Ishikawa (cell line): ENCODE measurements around the gene LSM3.

Experiments used
- CEBPB ChIP-seq: IDR thresholded peaks from 2 replicates; pipeline ENCODE4 v1.6.1; 2012
- CREB1 ChIP-seq: IDR thresholded peaks from 2 replicates; pipeline ENCODE4 v1.6.1; 2012; ENCODE audit warnings: low read depth
- EGR1 ChIP-seq: IDR thresholded peaks from 2 replicates; pipeline ENCODE4 v1.6.1; 2012
- EP300 ChIP-seq: IDR thresholded peaks from 2 replicates; pipeline ENCODE4 v1.6.1; 2012; ENCODE audit warnings: borderline replicate concordance
- FOXM1 ChIP-seq: IDR thresholded peaks from 2 replicates; pipeline ENCODE4 v1.6.1; 2012; ENCODE audit warnings: low read depth, borderline replicate concordance
- NFIC ChIP-seq: IDR thresholded peaks from 2 replicates; pipeline ENCODE4 v1.6.1; 2012
- RAD21 ChIP-seq: IDR thresholded peaks from 2 replicates; pipeline ENCODE4 v1.6.1; 2012; ENCODE audit warnings: low read depth
- TAF1 ChIP-seq: IDR thresholded peaks from 2 replicates; pipeline ENCODE4 v1.6.1; 2012; ENCODE audit warnings: low read depth, mild to moderate bottlenecking
- TCF12 ChIP-seq: IDR thresholded peaks from 2 replicates; pipeline ENCODE4 v1.6.1; 2012; ENCODE audit warnings: low read depth
- TEAD4 ChIP-seq: IDR thresholded peaks from 2 replicates; pipeline ENCODE4 v1.6.1; 2012
- YY1 ChIP-seq: IDR thresholded peaks from 2 replicates; pipeline ENCODE4 v1.6.1; 2012; ENCODE audit warnings: low read depth
- ZBTB7A ChIP-seq: IDR thresholded peaks from 2 replicates; pipeline ENCODE4 v1.6.1; 2012; ENCODE audit warnings: low read depth
- TF ChIP-seq, protein P1 (sequence below): IDR thresholded peaks from 2 replicates; pipeline ENCODE4 v1.6.1; 2012
- TF ChIP-seq, protein P2 (sequence below): IDR thresholded peaks from 2 replicates; pipeline ENCODE4 v1.6.1; 2012; ENCODE audit warnings: low read depth, mild to moderate bottlenecking
- TF ChIP-seq, protein P3 (sequence below): IDR thresholded peaks from 2 replicates; pipeline ENCODE4 v1.6.1; 2012

The LSM3 gene

DNA sequence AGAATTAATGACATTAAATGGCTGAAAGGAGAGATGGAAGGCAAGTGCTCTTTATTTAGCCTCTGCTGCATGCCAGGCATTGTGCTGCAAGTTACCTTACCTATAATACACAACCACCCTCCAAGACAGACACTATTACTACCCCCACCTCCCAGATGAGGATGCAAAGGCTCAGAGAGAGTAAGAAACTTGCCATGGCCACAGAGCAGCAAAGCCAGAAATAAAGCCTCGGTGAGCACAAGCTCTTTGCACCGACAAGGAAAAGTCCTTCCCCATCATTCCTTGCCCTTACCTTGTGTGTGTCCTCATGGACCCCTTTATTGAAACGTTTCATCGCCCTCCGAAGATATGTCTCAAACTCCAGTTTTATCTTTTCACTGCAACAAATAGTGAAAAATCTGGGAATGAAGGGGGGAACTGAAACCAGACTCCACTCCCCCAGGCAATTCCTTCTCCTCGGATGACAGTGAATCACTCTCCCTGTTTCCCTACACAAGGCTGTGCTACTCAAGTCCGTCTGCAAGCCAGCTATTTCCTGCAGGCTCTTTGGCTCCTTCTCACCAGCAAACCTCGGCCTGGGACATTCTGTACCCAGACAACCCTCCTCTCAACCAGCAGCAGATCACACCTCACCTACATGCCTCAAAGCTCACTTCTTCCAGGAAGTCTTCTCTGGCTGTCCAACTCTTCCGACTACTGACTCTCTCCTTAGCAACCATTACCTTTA is 11.6 kb upstream of the LSM3 start:
- TF ChIP-seq, protein P1, sequence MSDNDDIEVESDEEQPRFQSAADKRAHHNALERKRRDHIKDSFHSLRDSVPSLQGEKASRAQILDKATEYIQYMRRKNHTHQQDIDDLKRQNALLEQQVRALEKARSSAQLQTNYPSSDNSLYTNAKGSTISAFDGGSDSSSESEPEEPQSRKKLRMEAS: no peak
- no peak for TF ChIP-seq CEBPB

DNA sequence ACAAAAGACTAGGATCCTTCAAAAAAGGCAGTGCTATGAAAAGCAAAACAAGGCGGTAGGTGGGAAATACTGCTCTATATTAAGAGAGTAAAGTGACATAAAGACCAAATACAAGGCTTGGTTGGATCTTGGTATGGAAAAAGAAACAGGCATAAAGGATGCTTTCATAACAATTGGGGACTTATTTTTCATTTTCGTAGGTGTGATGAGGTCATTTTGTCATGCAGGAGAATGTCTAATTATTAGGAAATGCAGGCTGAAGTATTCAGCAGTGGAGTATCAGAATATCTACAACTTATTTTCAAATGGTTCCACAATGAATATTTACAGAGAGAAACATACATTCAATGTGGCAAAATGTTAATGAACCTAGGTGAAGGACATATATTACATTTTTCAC is 9.2 kb upstream of the LSM3 start:
- TF ChIP-seq, protein P2, sequence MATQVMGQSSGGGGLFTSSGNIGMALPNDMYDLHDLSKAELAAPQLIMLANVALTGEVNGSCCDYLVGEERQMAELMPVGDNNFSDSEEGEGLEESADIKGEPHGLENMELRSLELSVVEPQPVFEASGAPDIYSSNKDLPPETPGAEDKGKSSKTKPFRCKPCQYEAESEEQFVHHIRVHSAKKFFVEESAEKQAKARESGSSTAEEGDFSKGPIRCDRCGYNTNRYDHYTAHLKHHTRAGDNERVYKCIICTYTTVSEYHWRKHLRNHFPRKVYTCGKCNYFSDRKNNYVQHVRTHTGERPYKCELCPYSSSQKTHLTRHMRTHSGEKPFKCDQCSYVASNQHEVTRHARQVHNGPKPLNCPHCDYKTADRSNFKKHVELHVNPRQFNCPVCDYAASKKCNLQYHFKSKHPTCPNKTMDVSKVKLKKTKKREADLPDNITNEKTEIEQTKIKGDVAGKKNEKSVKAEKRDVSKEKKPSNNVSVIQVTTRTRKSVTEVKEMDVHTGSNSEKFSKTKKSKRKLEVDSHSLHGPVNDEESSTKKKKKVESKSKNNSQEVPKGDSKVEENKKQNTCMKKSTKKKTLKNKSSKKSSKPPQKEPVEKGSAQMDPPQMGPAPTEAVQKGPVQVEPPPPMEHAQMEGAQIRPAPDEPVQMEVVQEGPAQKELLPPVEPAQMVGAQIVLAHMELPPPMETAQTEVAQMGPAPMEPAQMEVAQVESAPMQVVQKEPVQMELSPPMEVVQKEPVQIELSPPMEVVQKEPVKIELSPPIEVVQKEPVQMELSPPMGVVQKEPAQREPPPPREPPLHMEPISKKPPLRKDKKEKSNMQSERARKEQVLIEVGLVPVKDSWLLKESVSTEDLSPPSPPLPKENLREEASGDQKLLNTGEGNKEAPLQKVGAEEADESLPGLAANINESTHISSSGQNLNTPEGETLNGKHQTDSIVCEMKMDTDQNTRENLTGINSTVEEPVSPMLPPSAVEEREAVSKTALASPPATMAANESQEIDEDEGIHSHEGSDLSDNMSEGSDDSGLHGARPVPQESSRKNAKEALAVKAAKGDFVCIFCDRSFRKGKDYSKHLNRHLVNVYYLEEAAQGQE: no peak
- TF ChIP-seq CREB1 (no peak), TCF12 (no peak), YY1 (no peak), EP300 (no peak), TEAD4 (no peak)
- TF ChIP-seq, protein P1: no peak

DNA sequence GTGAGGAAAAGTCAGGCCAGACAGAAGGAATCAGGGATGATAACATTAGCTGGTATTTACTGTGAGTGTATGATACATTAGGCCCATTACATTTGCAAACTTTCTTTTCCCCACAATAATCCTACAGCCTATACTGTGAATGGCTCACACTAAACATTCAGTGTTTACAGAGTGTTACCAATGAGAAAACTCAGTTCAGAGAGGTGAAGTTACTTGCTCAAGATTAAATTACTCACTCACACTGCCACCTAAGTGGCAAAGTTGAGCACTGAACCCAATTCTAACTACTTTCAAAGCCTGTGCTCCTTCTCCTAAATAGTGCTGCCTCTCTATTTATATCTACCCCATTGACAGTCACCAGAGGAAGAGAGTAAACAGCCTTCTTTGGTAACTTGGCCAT is 8.7 kb upstream of the LSM3 start:
- TF ChIP-seq TCF12 (no peak), ZBTB7A (no peak), NFIC (no peak), FOXM1 (no peak), EP300 (no peak), TEAD4 (no peak), CEBPB (no peak), EGR1 (no peak), CREB1 (no peak), RAD21 (no peak)
- TF ChIP-seq, protein P2: no peak

DNA sequence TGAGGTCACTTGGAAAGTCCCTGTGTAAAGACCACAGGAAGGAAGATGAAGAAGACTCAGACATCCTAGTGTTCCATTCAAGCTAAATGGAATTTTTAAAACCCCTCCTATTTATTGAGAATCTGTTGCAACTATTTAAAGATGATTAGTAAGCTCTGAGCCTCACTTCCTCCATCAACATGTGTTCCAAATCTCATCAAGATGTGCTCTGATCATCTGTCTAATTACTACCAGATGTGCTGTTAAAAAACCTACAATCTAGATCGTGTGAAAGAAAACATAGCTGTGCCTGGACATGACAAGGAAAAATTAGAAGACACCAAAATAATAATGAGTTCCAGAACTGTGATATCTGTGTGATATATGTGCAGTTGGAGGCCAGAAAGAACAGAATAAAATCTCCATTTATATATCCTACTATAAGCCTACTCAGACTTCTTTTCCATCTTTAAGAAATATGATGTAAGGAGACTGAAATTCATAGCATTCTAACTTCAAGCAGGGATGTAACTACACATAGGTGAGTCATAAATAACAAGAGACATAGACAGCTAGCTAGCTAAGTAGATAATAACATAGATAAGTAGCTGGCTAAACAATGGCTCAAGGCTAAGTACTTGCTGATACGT is 8.0 kb upstream of the LSM3 start:
- TF ChIP-seq, protein P2: no peak
- TF ChIP-seq YY1 (no peak), TCF12 (no peak), NFIC (no peak), TAF1 (no peak), ZBTB7A (no peak), EP300 (no peak), CEBPB (no peak), EGR1 (no peak), CREB1 (no peak), RAD21 (no peak)
- TF ChIP-seq, protein P3, sequence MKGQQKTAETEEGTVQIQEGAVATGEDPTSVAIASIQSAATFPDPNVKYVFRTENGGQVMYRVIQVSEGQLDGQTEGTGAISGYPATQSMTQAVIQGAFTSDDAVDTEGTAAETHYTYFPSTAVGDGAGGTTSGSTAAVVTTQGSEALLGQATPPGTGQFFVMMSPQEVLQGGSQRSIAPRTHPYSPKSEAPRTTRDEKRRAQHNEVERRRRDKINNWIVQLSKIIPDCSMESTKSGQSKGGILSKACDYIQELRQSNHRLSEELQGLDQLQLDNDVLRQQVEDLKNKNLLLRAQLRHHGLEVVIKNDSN: no peak
- TF ChIP-seq, protein P1: no peak

DNA sequence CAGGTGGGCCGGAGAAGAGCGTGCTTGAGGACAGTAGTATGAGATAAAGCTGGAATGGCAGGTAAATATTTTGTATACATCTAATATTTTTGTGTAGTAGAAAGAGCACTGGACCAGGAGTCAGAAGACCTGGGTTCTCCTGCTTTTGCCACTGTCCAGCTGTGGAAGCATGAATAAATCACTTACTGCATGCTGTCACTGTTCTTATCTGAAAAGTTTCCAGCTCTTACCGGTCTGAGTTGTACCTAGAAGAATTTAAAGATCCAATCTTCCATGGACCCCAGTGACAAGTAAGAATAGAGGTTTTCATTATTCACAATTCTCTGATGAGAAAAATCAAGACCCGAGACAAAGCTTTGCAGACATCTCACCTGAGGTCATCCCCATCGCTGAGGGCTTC is 6.1 kb upstream of the LSM3 start:
- TF ChIP-seq, protein P2: no peak
- TF ChIP-seq NFIC (no peak), EGR1 (no peak), ZBTB7A (no peak), CREB1 (no peak), FOXM1 (no peak), RAD21 (no peak), TCF12 (no peak), CEBPB (no peak), TAF1 (no peak), EP300 (no peak), YY1 (no peak), TEAD4 (no peak)
- TF ChIP-seq, protein P1: no peak
- TF ChIP-seq, protein P3: no peak
